MM.1S (cell line): ENCODE data around the gene MASP2.

ENCODE experiments used
- EZH2 ChIP-seq: fragments of 300-600 bp; sonication (generic); optimal IDR thresholded peaks from 2 replicates; pipeline ENCODE3; 2017; ENCODE audit warnings: low read depth, mild to moderate bottlenecking, antibody characterized with exemption, low read length, mixed read lengths
- EZH2phosphoT487 ChIP-seq: fragments of 300-600 bp; sonication (generic); IDR thresholded peaks from 2 replicates; pipeline ENCODE4 v1.6.1; 2018; ENCODE audit warnings: antibody characterized with exemption, low read length
- TF ChIP-seq, protein P1 (sequence below): fragments of 300-600 bp; sonication (generic); IDR thresholded peaks from 2 replicates; pipeline ENCODE4 v1.5.1; 2016; ENCODE audit warnings: antibody characterized with exemption, low read length, mixed read lengths

DNA sequence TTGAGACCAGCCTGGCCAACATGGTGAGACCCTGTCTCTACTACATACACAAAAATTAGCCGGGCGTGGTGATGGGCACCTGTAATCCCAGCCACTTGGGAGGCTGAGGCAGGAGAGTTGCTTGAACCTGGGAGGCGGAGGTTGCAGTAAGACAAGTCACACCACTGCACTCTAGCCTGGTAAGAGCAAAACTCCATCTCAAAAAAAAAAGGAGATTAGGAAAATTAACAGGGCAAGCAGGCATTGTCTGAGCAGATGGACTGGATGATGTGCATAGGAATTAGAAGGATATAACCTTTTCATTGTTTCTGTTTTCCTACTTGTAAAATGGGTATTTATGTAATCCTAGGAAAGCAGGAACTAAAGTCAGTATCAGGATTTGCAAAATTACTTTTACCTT lies 19.0 kb downstream of the MASP2 start:
- TF ChIP-seq, protein P1, sequence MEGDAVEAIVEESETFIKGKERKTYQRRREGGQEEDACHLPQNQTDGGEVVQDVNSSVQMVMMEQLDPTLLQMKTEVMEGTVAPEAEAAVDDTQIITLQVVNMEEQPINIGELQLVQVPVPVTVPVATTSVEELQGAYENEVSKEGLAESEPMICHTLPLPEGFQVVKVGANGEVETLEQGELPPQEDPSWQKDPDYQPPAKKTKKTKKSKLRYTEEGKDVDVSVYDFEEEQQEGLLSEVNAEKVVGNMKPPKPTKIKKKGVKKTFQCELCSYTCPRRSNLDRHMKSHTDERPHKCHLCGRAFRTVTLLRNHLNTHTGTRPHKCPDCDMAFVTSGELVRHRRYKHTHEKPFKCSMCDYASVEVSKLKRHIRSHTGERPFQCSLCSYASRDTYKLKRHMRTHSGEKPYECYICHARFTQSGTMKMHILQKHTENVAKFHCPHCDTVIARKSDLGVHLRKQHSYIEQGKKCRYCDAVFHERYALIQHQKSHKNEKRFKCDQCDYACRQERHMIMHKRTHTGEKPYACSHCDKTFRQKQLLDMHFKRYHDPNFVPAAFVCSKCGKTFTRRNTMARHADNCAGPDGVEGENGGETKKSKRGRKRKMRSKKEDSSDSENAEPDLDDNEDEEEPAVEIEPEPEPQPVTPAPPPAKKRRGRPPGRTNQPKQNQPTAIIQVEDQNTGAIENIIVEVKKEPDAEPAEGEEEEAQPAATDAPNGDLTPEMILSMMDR = no peak
- TF ChIP-seq EZH2phosphoT487 (no peak), EZH2 (no peak)
